Measurements from ENCODE around the gene F11R.

GRCh38 chr1:161021970-161022353, 1.0 kb upstream of the F11R start:
- TF ChIP-seq CTCF (IDR thresholded peaks at IDR 0.05) (no peak), POLR2A (IDR thresholded peaks at IDR 0.05) (no peak)
